Measurements from ENCODE around the gene PRKG1.

GRCh38 chr10:51066231-51066630 lies 8.1 kb upstream of the PRKG1 start:
- no peak for TF ChIP-seq CTCF (IDR thresholded peaks at IDR 0.05)
- TF ChIP-seq NR2C2 (CRISPR knock-in tag; IDR thresholded peaks at IDR 0.05) = no peak
- no peak for TF ChIP-seq ZNF281 (CRISPR knock-in tag; IDR thresholded peaks at IDR 0.05)
- no peak for TF ChIP-seq SOX15 (CRISPR knock-in tag; IDR thresholded peaks at IDR 0.05)
- no peak for TF ChIP-seq FOXP4 (CRISPR knock-in tag; IDR thresholded peaks at IDR 0.05)
- no peak for TF ChIP-seq E2F4 (CRISPR knock-in tag; IDR thresholded peaks at IDR 0.05; ENCODE audit: borderline replicate concordance, low read depth)
- TF ChIP-seq ETV6 (CRISPR knock-in tag; IDR thresholded peaks at IDR 0.05) = no peak
- TF ChIP-seq MAX (CRISPR knock-in tag; IDR thresholded peaks at IDR 0.05) = no peak
- no peak for TF ChIP-seq ZNF512 (CRISPR knock-in tag; IDR thresholded peaks at IDR 0.05; ENCODE audit: borderline replicate concordance)
- no peak for TF ChIP-seq EMX1 (CRISPR knock-in tag; IDR thresholded peaks at IDR 0.05)
- TF ChIP-seq E2F1 (CRISPR knock-in tag; IDR thresholded peaks at IDR 0.05) = no peak
- TF ChIP-seq ZNF317 (CRISPR knock-in tag; IDR thresholded peaks at IDR 0.05; ENCODE audit: borderline replicate concordance, low read depth) = no peak
- TF ChIP-seq IRF2 (CRISPR knock-in tag; IDR thresholded peaks at IDR 0.05; ENCODE audit: borderline replicate concordance, low read depth) = no peak

Data from WTC11 (cell line).